ENCODE data around the gene RTL5.
"Not testable (repeated sequence)": the region's sequence is repeated elsewhere in the genome, so short reads cannot be mapped to it uniquely, and the experiment has no call there.

RTL5 gene

DNA sequence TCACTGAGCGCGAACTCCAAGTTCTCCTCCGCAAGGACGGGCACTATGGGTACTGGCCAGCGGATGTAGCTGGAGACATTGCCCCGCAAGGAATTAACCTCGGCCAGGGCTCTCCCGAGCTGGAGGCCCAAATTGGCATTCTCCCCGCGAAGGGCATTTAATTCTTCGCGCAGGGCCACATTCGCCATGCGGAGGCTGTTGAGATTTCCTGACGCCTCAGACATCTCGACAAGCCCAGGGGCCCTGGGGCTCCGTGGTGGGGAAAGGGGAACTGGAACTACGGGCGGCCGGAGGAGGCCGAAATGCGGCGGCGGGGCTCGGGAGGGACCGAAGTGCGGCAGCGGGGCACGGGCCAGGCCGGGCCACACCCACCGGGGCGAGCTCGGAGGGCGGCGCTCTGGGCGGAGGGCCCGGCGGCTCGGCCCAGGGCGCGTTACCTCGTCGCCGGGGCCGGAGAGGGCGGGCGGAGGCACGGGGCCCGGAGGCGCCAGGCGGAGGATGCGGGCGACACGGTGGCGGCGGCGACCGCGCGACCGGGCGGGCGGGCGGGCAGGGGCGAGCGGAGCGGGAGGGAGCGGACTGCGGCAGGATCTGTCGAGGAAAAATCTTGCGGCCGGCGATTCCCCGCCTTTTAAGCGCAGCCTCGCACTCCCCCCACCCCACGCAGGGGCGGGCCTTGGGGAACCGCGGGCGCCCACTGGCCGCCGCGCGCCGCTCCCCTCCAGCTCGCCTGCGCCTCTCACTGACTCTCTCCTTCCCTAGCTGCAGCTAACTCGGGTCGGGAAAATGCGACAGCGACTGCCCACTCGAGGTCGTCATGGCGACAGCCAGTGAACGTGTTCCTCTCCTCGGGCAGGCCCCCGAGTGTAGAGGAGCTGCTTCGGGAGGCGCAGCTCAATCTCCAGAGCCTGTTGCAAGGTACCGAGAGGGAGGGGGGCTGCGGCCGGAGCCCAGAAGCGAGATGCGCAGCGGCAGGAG lies at the start of gene RTL5:
TSS of gene RTL5 (minus strand) at position 599 of the 978 bp plus-strand sequence.
- peak; percentile 67 for DNase-seq (ENCODE audit: low spot score)

DNA sequence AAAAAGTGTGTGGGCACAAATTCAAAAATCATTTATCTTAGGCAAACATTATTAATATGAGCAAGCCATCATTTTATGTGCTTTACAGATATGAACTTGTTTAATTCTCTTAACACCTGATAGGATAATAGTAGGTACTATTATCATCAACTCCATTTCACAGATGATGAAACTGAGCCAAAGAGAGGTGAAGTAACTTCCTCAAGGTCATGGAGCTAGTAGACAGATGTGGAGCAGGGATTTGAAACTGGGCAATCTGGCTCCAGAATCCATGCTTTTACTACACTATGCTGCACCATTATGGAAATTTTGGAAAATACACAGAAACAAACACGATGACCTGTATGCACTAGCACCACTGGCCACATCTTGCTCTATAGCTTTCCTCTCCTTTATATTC lies 48.8 kb upstream of the RTL5 start:
- no peak for DNase-seq (ENCODE audit: low spot score)

DNA sequence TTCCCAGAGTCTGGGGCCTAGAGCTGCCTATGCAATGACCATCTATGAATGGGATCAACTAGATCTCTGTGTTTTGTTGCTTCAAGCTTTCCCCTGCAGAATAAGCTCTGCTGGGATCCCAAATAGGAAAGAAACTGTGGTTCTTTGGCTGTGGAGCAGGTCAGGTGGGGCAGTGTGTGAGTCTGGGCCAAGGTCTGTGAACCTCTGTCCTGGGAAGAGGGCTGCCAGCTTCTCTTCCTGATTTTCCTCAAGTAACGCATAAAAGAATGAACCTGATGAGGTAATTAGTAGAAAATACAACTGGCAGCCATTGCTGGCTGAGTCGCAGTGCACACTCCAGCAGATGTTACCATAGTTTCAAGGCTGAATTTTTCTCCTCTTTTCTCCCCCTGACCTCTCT lies 45.3 kb upstream of the RTL5 start:
- no peak for DNase-seq (ENCODE audit: low spot score)

DNA sequence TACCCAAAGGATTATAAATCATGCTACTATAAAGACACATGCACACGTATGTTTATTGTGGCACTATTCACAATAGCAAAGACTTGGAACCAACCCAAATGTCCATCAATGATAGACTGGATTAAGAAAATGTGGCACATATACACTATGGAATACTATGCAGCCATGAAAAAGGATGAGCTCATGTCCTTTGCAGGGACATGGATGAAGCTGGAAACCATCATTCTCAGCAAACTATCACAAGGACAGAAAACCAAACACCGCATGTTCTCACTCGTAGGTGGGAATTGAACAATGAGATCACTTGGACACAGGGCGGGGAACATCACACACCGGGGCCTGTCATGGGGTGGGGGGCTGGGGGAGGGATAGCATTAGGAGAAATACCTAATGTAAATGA lies 44.6 kb upstream of the RTL5 start:
- DNase-seq (ENCODE audit: low spot score): not testable (repeated sequence)

DNA sequence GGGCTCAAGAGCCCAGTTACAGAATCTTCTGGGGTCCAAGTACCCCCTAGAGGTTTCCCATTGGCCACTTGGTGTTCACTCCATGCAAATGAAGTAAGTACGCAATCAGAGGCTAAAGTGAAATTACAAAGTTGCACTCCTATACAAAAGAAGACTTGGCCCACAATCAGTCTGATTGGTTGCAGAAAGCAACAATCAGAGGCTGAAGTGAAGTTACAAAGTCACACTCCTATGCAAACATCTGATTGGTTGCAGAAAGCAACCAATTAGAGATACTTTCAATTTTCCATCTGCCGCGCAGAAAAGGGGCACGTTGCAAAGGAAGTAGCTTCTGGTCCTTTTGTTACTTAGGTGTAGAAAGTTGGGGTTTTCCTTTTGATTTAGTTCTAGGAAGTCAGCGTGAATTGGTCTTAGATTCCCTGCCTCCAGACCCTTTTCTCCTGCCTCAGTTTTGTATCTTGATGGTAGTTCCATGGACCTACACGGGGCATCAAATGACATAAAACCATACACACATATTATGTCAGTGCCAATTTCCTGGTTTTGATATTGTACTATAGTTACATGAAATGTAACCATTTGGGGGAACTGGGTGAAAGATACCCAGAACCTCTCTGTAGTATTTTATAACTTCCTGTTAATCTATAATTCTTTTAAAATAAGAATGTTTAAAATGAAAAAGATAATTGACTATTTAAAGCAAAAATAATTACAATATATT lies 37.5 kb upstream of the RTL5 start:
- DNase-seq (ENCODE audit: low spot score): peak; percentile 73

DNA sequence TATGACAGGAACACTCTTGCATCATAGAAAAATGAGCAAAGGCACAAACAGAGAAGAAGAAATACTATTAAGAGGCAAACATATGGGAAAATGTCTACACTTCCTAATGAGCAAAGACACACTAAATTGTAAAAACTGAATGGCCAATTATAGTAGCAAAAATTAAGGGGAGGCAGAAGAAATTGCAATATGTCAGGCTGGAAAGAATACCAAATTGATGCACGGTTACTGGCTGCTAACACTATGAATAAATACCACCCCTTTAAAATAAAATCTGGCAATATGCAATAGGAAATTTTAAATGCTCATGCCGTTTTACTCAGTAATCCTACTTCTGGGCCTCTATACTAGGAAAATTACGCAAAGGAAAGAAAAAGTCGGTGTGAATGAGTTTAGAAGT lies 33.8 kb upstream of the RTL5 start:
- no peak for DNase-seq (ENCODE audit: low spot score)

DNA sequence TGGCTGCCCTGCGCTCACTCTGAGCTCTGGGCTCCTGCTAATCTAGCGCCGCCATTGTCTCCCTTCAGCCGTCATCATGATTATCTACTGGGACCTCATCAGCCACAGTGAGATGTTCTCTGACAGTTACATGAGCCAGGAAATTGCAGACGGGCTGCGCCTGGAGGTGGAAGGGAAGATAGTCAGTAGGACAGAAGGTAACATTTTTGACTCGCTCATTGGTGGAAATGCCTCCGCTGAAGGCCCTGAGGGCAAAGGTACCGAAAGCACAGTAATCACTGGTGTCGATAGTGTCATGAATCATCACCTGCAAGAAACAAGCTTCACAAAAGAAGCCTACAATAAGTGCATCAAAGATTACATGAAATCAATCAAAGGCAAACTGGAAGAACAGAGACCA lies 28.1 kb upstream of the RTL5 start:
- DNase-seq (ENCODE audit: low spot score): no peak

DNA sequence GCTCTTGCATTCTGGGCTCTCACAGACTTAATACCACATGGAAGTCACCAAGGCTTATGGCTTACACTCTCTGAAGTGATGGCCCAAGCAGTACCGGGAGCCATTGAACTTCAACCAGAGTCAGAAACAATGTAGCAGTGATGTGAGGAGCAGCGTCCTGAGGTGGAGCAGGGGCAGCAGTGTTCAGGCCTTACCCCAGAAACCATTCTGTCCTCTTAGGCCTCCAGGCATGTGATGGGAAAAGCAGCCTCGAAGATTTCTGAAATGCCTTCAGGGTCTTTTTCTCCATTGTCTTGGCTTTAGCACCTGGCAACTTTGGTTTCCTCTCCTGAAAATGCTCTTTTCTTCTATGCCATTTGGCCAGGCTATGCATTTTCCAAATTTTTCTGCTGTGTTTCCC lies 27.1 kb upstream of the RTL5 start:
- no peak for DNase-seq (ENCODE audit: low spot score)

DNA sequence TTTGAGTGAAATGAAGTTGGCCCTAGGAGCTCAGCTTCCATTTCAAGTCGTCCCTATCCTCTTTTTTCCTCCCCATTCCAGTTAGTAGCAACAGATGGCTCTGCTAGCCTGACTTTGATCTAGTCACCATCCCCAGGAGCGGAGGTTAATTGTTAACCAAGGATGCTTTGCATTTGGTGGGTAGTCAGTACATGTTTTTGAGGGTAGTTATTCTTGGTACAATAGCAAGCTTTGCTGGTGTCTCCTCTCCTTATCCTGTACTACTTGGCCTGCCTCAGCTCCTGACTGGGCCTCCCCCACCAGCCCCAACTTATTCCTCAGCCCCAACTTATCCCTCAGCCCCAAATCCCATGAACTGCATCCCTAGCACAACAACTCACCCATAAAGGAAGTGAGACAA lies 14.8 kb upstream of the RTL5 start:
- DNase-seq (ENCODE audit: low spot score): no peak

DNA sequence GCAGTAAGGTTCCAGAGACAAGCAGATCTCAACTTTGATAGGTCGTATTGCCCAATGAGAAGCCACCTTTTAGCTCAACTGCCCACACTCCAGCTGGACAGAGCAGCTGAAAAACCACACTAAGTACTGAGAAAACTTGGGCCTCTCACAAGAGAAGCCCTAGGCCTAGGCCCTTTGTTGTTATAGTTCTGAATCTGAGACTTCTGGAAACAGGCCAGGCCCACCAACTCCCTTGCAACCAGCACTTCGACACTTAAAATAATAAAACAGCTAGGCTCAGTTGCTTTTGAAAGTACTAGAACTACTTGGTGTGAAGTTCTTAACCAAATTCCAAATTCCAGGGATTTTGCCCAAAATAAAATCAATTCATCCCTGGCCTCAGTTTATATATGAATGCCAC lies 13.5 kb upstream of the RTL5 start:
- no peak for DNase-seq (ENCODE audit: low spot score)

DNA sequence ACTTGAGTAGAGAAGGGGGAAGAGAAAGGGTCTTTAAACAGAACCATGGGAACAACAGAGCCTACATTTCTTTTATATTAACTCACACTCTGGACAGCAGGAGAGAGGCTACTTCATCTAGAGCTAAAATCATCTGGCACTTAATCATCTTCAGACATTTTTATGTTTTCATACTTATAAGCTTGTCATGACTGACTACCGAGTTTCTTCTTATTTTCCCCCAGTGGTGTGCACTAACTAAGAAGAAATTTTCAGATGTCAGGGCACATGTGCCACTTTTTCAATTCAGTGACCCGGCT lies 11.8 kb upstream of the RTL5 start:
- DNase-seq (ENCODE audit: low spot score): no peak

DNA sequence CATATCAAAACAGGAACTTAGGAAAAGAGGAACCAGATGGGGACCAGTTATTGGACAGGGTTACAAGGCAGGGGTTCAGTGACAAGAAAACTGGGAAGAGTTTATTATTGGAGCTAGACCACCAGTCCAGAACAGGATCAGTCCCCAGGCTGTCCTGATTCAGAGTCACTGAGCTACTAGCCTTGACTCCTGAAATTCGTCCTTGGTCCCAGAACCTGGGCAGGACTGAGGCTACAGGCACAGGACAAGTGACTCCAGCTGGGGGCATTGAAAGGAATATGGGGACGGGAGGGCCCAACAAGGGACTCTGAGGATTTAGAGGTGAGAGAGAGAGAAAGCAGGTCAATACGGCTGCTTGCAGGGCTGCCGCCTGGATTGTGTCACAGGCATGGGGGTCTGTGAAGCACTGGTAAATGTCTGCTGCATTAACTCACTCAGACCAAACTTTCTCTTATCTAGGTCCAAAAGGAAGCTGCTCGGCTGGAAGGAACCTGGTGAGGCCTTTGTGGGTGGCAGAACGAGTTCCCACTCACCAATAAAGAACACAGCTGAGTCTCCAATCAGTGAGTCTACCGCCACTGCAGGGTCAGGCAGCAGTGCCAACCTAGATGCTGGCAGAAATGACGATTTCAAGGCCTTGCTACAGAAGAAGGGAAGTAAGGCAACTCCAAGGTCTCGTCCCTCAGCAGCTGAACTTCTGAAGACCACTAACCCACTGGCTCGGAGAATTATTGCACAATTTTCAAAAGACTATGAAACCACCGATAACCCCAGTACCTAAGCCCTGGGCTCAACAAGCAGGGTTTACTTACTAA lies 11.3 kb upstream of the RTL5 start:
- no peak for DNase-seq (ENCODE audit: low spot score)

DNA sequence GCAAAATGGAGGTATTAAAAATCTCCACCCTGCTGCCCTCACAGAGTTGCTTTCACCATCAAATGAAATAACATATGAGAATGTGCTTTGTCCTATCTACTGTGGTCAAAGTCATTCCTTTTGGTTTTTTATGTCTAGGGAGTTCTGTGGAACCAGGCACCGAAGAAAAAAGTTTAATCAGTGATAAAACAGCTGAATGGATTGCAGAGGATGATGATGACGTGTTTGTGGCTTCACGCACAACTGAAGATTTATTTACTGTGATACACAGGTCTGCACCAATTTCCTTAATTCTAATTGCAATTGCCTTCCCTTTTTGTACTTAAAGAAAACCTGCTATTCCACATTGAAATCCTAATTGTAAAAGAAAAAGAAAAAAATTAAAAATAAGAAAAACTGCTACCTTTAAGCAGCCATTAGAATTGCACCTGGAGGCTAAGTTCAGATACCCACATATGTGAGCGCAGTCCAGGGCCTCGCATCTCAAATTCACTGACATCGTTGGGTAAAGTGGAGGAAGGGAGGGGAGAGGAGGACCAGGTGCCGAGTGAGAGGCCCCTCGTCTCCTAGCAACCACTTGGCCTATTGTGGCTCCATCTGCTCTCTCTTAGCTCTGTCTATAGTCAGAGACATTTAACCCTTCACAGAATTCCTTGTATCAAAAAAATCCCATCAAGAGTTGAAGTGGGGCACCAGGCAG lies 10.5 kb upstream of the RTL5 start:
- DNase-seq (ENCODE audit: low spot score): no peak

DNA sequence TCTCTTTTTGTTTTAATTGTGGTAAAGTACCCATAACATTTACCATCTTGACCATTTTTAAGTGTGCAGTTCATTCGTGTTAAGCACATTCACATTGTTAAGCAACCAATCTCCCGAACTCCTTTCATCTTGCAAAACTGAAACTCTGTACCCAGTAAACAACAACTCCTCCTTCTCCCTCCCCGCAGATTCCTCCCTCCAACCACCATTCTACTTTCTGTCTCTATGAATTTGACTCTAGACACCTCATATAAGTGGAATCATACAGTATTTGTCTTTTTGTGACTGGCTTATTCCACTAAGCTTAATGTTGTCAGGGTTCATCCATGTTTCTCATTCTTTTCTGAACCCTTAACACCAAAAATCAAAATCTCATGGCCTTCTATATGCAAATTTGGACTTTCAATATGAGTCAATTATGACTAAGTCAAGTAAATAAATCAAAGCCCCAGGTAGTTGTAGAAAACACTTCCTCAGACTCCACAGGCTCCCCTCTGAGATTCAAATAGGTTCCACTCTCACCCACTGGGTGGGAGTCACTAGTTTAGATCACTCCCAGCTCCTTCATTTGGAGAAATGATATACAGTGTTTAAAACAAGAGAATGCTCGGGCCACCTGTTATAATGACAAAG lies 9.8 kb upstream of the RTL5 start:
- peak; percentile 4 for DNase-seq (ENCODE audit: low spot score)

DNA sequence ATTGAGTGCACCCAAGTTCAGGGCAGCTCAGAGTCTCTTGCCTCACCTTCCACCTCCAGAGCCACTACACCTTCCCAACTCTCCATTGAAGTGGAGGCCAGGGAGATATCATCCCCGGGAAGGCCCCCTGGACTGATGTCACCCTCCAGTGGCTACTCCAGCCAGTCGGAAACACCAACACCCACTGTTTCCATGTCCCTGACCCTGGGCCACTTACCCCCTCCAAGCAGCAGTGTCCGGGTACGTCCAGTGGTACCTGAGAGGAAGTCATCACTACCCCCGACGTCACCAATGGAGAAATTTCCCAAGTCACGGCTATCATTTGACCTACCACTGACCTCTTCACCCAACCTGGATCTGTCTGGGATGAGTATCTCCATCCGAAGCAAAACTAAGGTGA lies 7.8 kb upstream of the RTL5 start:
- no peak for DNase-seq (ENCODE audit: low spot score)

DNA sequence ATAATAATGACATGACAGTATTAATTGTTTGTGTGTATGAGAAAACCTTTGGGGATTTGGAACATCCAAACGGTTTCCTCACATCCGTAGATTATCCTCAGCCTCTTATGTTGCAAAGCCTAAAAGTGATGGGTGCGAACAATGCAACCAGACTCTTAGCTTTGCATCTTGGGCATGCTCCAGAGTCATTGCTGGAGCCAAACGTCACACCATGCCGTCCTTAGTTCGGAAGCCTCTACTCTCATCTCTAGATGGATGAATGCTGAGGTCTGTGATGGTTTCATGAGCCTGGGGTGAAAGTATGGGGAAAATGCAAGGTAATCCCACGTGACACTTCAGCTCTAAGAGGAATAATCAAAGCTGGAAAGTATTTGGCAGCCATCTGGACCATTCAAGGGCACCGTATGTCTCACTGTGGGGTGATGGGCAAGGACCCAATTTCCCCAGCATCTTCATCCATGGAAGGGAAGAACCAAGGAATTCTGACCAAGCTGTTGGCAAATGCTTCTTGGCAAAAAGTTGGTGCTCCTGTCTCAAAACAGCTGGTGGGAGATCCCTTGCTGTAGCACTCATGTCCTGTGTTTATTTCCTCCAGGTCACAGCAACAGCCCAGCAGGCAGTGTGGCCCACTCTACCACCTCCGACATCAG lies 6.3 kb upstream of the RTL5 start:
- DNase-seq (ENCODE audit: low spot score): no peak

DNA sequence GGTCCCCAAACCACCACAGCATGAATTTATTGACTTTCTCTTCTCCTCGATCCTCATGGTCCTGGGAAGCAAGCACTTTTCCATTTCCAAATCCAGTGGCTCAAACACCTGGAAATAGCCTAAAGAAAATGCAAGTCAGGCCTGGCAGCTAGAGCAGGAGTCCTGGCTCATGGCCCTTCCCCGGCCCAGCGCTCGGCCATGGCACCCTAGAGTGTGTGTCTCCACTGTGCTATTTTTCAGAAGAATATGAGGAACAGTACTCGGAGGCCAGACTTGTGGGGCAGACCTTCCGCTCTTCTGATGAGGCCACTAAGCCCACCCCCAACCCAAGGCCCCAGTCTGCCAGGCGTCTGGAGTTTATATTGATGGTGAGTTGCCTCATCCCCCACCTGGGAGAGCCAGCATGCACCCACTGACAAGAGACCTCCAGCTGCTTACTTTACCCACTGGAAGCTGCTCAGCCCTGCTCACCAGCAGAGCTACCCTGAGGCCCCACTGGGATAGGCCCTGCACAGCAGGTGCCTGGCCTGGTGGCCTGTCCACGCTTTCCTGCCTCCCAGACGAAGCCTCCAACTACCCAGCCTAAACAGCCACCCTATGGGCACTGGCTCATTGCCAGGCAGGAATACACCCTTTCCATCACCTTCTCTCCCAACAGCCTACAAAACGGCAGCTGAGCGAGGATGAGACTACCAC lies 2.3 kb upstream of the RTL5 start:
- DNase-seq (ENCODE audit: low spot score): no peak

DNA sequence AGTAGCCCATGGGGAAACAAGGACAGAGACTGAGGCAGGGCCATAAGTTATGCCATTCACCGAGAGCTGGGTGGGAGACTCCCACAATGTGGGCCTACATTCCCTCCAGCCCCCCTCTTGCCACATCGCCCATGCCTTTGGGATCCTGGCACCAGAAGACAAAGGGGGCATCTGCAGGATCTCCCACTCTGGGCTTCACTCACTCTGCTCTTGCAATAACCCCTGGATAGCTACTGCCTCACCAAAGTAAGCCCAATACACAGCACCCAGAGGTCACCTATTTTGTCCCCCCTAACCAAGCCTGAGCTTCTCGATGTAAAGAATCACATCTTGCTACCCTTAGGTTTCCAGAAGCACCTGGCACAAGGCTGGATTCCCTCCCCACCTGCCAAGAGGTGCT lies 741 bp upstream of the RTL5 start:
- DNase-seq (ENCODE audit: low spot score): no peak

DNA sequence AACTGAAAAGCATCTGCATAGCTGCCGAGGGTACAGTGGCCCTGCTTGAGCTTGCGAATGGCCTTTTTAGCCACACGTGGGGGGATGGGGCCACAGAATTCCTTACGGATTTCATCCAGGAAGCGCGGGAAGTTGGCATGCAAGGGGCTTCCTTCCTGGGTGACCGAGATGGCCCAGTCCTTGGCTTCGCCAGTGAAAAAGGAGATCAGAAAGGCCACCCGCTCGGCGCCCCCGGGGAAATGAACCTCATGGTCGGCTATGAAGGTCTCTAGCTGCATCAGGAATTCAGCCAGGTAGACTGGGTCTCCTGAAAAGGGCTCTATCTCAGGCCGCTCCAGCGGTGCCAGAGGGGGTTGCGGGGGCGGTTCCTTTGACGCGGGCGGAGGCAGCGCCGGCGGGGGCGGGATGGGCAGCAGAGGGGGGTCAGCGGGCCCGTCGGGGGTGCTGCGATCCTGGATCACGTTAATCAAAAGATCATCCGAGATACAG lies 909 bp downstream of the RTL5 start:
- no peak for DNase-seq (ENCODE audit: low spot score)

DNA sequence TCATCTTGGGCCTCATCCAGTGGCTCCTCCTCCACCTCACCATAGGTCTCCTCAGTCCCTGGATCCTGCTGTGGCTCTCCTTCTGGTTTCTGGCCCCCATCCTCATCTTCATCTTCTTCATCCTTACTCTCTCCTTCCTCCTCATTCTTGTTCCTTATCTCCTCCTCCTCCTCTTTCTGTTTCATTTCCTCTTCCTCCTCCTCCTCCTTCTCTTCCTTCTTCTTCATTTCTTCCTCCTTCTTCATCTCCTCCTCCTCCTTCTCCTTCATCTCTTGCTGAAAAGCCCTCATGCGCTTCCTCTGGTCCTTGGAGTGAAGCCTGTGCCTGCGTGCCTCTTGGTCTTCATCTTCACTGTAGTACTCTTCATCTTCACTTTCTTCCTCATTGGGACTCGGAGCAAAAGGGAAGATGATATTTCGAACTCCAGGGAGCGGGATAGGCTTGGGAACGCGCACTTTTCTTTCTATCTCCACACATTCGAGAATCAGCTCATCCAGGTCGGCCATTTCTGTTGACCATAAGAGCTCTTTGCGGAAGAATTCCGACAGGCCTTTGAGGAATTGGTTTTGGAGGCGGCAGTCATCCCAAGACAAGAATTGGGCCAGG lies 1.5 kb downstream of the RTL5 start:
- DNase-seq (ENCODE audit: low spot score): no peak

Measured in CD4-positive, alpha-beta T cell treated with Interleukin-2 at 100 ng/mL for 4 hours (primary cell).